Keratinocyte (primary cell): ENCODE results near the gene SVOPL. TPM values are rescaled to one million over a fixed set of nuclear protein-coding genes. Genes with fewer than 3 reads are reported as not detected.

Experiments
- DNase-seq: peaks from one replicate; pipeline ENCODE4 v3.0.0-alpha.2; 2011; ENCODE audit warnings: low read depth, missing footprints, low spot score
- FAIRE-seq: peaks from 2 replicates; lab custom pipeline; 2011; peaks lifted over from hg19 to GRCh38; lab: Jason Lieb, UNC
- H2AFZ ChIP-seq: 2 replicates; pipeline ENCODE4 v1.6.0; 2012; ENCODE audit warnings: low read length, control low read depth, inconsistent platforms; ENCODE audit not compliant: control insufficient read depth
- H3K27ac ChIP-seq: 2 replicates; pipeline ENCODE4 v1.5.1; 2011; ENCODE audit warnings: low read length; ENCODE audit not compliant: control insufficient read depth, insufficient read depth
- H3K27me3 ChIP-seq: 3 replicates; pipeline ENCODE4 v1.6.0; 2011; ENCODE audit warnings: low read length; ENCODE audit not compliant: control insufficient read depth, insufficient read depth; ENCODE audit errors: extremely low read depth
- H3K36me3 ChIP-seq, 2 experiments: 2 replicates in 1 of 2; 3 replicates in 1 of 2; pipeline ENCODE4 v1.5.1; 2011; ENCODE audit warnings: low read length in 2 of 2, mild to moderate bottlenecking in 1 of 2; ENCODE audit not compliant: control insufficient read depth in 2 of 2, insufficient read depth in 2 of 2; ENCODE audit errors: extremely low read depth in 1 of 2
- H3K4me1 ChIP-seq: 3 replicates; pipeline ENCODE4 v1.5.1; 2011; ENCODE audit warnings: low read length; ENCODE audit not compliant: control insufficient read depth, insufficient read depth; ENCODE audit errors: extremely low read depth
- H3K4me2 ChIP-seq: 3 replicates; pipeline ENCODE4 v1.6.0; 2011; ENCODE audit warnings: low read depth, low read length; ENCODE audit not compliant: control insufficient read depth, insufficient read depth; ENCODE audit errors: extremely low read depth
- H3K4me3 ChIP-seq, 3 experiments: fragments of 200-600 bp in 1 of 3; sonication (generic) in 1 of 3; 2 replicates in 2 of 3; 3 replicates in 1 of 3; pipeline ENCODE4 v1.5.1; 2011 to 2016; ENCODE audit warnings: low read length in 3 of 3, mild to moderate bottlenecking in 3 of 3, control low read depth in 2 of 3, inconsistent platforms in 1 of 3, low read depth in 1 of 3, mixed read lengths in 1 of 3, mixed run types in 1 of 3, moderate library complexity in 1 of 3; ENCODE audit not compliant: control insufficient read depth in 2 of 3, insufficient read depth in 2 of 3; ENCODE audit errors: extremely low read depth in 1 of 3
- H3K79me2 ChIP-seq: 2 replicates; pipeline ENCODE4 v1.6.0; 2012; ENCODE audit warnings: low read length; ENCODE audit not compliant: control insufficient read depth, insufficient read depth
- H3K9ac ChIP-seq: 3 replicates; pipeline ENCODE4 v1.6.0; 2011; ENCODE audit warnings: low read length; ENCODE audit not compliant: control insufficient read depth, insufficient read depth; ENCODE audit errors: extremely low read depth
- H3K9me1 ChIP-seq: 3 replicates; pipeline ENCODE4 v1.6.0; 2011; ENCODE audit warnings: low read length; ENCODE audit not compliant: control insufficient read depth, insufficient read depth; ENCODE audit errors: extremely low read depth
- H3K9me3 ChIP-seq: 2 replicates; pipeline ENCODE4 v1.5.1; 2012; ENCODE audit warnings: low read depth, low read length; ENCODE audit not compliant: control insufficient read depth
- H4K20me1 ChIP-seq: 3 replicates; pipeline ENCODE4 v1.6.0; 2011; ENCODE audit warnings: low read length; ENCODE audit not compliant: control insufficient read depth, insufficient read depth; ENCODE audit errors: extremely low read depth
- EZH2 ChIP-seq: IDR thresholded peaks from one replicate; pipeline ENCODE4 v1.6.1; 2012; ENCODE audit warnings: inconsistent platforms, mild to moderate bottlenecking, low read length, moderate library complexity
- dilution Hi-C: fragments of 300-500 bp; cut with MboI; formaldehyde crosslinking; loops from one replicate; pipeline ENCODE4 v1.7.0; 2020; ENCODE audit warnings: low sequenced_read_pairs; ENCODE audit not compliant: extremely low pct_ligation_motif_present
- polyA plus RNA-seq, 5 experiments: library from polyadenylated mRNA; depleted of rRNA in 3 of 5; stranded (reverse) in 3 of 5; stranded (forward) in 1 of 5; unstranded in 1 of 5; fragments of >200 nt; gene quantifications; 1 replicate in 1 of 5; 2 replicates in 3 of 5; 3 replicates in 1 of 5; pipeline versions ENCODE4 v1.2.1 to v1.2.3, GENCODE V29; 2011 to 2012; ENCODE audit warnings: missing spikeins in 2 of 5, low read depth in 1 of 5, low replicate concordance in 1 of 5
- TF ChIP-seq, protein P1 (sequence below), 3 experiments: IDR thresholded peaks in 1 of 3; conservative IDR thresholded peaks in 1 of 3; optimal IDR thresholded peaks in 1 of 3; 2 replicates in 2 of 3; 3 replicates in 1 of 3; pipeline versions ENCODE3 to v1.5.1; 2011; ENCODE audit warnings: low read length in 3 of 3, mild to moderate bottlenecking in 3 of 3, moderate library complexity in 2 of 3, control low read depth in 1 of 3, inconsistent platforms in 1 of 3; ENCODE audit not compliant: insufficient read depth in 2 of 3; ENCODE audit errors: extremely low read depth in 1 of 3

Gene SVOPL
- polyA plus RNA-seq, 1 donor (not counting 4 experiments of a cell fraction or from before 2014, with no cell fraction given) = not detected

DNA sequence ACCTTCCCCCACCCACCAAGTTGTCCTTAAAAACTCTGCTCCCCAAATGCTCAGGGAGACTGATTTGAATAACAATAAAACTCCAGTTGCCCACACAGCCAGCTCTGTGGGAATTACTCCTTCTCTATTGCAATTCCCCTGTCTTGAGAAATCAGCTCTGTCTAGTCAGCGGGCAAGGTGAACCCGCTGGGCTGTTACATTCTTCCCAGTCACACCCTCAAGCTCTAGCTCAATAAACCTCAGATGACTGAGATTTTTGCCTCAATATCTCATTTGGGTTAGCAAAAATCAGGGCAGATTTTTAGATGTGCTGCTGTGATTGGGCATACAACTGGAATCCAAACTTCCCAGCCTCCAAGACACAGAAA, 32.9 kb downstream of the SVOPL start:
- TF ChIP-seq, protein P1, sequence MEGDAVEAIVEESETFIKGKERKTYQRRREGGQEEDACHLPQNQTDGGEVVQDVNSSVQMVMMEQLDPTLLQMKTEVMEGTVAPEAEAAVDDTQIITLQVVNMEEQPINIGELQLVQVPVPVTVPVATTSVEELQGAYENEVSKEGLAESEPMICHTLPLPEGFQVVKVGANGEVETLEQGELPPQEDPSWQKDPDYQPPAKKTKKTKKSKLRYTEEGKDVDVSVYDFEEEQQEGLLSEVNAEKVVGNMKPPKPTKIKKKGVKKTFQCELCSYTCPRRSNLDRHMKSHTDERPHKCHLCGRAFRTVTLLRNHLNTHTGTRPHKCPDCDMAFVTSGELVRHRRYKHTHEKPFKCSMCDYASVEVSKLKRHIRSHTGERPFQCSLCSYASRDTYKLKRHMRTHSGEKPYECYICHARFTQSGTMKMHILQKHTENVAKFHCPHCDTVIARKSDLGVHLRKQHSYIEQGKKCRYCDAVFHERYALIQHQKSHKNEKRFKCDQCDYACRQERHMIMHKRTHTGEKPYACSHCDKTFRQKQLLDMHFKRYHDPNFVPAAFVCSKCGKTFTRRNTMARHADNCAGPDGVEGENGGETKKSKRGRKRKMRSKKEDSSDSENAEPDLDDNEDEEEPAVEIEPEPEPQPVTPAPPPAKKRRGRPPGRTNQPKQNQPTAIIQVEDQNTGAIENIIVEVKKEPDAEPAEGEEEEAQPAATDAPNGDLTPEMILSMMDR (optimal IDR thresholded peaks at IDR 0.05 in 1 of 3, IDR thresholded peaks at IDR 0.05 in 1 of 3, conservative IDR thresholded peaks at IDR 0.05 in 1 of 3; ENCODE audit: extremely low read depth in 1 of 3, insufficient read depth in 2 of 3, low read length in 3 of 3) = no peak
- no peak for TF ChIP-seq EZH2
- no peaks in the 10 kb centered on the region for H4K20me1 ChIP-seq
- H3K27me3 ChIP-seq = no peaks in the 10 kb centered on the region
- no peaks in the 10 kb centered on the region for H3K79me2 ChIP-seq
- dilution Hi-C loops = no loop called here
- no peak overlapping the region for H3K9ac ChIP-seq
- H3K36me3 ChIP-seq = no peaks in the 10 kb centered on the region
- no peak overlapping the region for H3K4me2 ChIP-seq
- no peak overlapping the region for H3K27ac ChIP-seq
- H3K4me1 ChIP-seq = no peaks in the 10 kb centered on the region
- H3K9me3 ChIP-seq = no peaks in the 10 kb centered on the region
- H3K9me1 ChIP-seq = no peaks in the 10 kb centered on the region
- DNase-seq (no peak), FAIRE-seq (no peak)
- no peak overlapping the region for H3K4me3 ChIP-seq
- no peak overlapping the region for H2AFZ ChIP-seq

DNA sequence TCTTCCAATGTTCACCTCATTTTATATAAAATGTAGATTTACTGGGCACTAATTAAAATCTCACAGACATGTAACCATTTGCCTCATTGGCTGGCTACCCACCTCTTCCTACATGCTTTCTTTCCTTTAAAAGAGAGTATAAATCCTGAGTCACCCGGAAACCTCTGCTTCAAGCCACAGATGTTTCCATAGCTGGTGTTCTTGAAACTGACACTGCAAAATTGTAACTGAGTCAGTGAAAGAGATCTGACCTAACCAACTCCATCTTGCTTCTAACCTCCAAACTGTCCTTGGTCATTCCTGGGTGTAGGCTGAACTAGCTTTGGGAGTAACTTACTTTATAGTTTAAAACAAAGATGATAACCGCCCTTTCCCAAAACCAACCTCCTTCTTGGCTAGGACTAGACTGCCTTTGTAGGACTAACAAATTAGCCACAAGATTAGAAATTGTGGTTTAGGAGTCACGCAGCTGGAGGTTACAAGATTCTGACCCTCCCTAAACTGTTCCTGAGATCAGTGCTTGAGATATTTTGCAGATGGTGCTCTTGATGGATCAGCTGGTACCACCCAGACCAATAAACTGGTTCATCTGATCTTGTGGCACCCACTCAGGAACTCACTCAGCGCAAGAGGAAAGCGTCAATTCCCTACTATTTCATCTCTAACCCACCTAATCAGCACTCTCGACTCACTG, 33.5 kb downstream of the SVOPL start:
- H3K4me3 ChIP-seq = no peak overlapping the region
- TF ChIP-seq, protein P1 (optimal IDR thresholded peaks at IDR 0.05 in 1 of 3, IDR thresholded peaks at IDR 0.05 in 1 of 3, conservative IDR thresholded peaks at IDR 0.05 in 1 of 3; ENCODE audit: extremely low read depth in 1 of 3, insufficient read depth in 2 of 3, low read length in 3 of 3) = no peak
- TF ChIP-seq EZH2 = no peak
- H3K36me3 ChIP-seq = no peaks in the 10 kb centered on the region
- no peaks in the 10 kb centered on the region for H3K9me1 ChIP-seq
- H3K27ac ChIP-seq = no peak overlapping the region
- H3K9ac ChIP-seq = no peak overlapping the region
- dilution Hi-C loops = no loop called here
- H4K20me1 ChIP-seq = no peaks in the 10 kb centered on the region
- H3K27me3 ChIP-seq = no peaks in the 10 kb centered on the region
- H2AFZ ChIP-seq = no peak overlapping the region
- DNase-seq = no peak
- H3K4me2 ChIP-seq = no peak overlapping the region
- H3K9me3 ChIP-seq = no peaks in the 10 kb centered on the region
- no peak for FAIRE-seq
- no peaks in the 10 kb centered on the region for H3K79me2 ChIP-seq
- no peaks in the 10 kb centered on the region for H3K4me1 ChIP-seq
